ENCODE results near the gene NHLRC4. TPM values are rescaled to one million over a fixed set of nuclear protein-coding genes. Genes with fewer than 3 reads are reported as not detected.

Gene NHLRC4
- total and polyA plus RNA-seq, 2 of the 8 experiments (the other 6 are each of a cell fraction or from before 2014, with no cell fraction given) = 0.60 to 0.76 TPM

- no peak overlapping the region for H2BK20ac ChIP-seq (ENCODE audit: low read length)
- DNase-seq (ENCODE audit: low read depth in 1 of 2, low spot score in 2 of 2) (no peak), FAIRE-seq (no peak)
- H4K20me1 ChIP-seq (replicated peaks in 1 of 2; ENCODE audit: control insufficient read depth in 1 of 2, insufficient read depth in 2 of 2, low read length in 2 of 2) = peaks cover 14 to 26% of the 10 kb centered on the region in 2 experiments
- H3K56ac ChIP-seq (replicated peaks; ENCODE audit: insufficient read length, low read depth, low read length) = no peak overlapping the region
- ChIA-PET POLR2A (ENCODE audit: partially characterized antibody) (interaction anchor here (1.2 to 1.6 kb wide), 2 partner anchors 9 to 14 kb away, joined by 3 read pairs; no protein-coding TSS in a partner anchor), CTCF (ENCODE audit: partially characterized antibody) (interaction anchor here (0.7 to 2.4 kb wide), 2 partner anchors 9 to 25 kb away, joined by 3 to 7 read pairs; no protein-coding TSS in a partner anchor)
- peaks cover 10% of the 10 kb centered on the region; the same call in 1 of the 2 replicates for H3K79me1 ChIP-seq (ENCODE audit: low read depth, low read length)
- H4K5ac ChIP-seq (ENCODE audit: insufficient read length, low read depth, low read length) = no peak overlapping the region
- H2BK12ac ChIP-seq (ENCODE audit: low read depth, low read length) = no peak overlapping the region
- 97% methylated on average over 12 of the region's 12 CpGs; no CpG with 5 or more reads in 1 of the 2 experiments for WGBS, 2 experiments (ENCODE audit: extremely low coverage in 1 of 2, insufficient coverage in 1 of 2, insufficient read length in 1 of 2, insufficient replicate concordance in 2 of 2, low coverage in 1 of 2, low lambda C conversion rate in 2 of 2, missing lambda C conversion rate in 1 of 2)
- H2AFZ ChIP-seq (ENCODE audit: low read length) = no peak overlapping the region
- H3K9ac ChIP-seq (replicated peaks in 1 of 4; ENCODE audit: extremely low read depth in 1 of 4, low read depth in 3 of 4, low read length in 3 of 4) = no peak overlapping the region
- H2AK5ac ChIP-seq (ENCODE audit: low read depth, low read length) = no peak overlapping the region
- no peak overlapping the region for H2BK15ac ChIP-seq (ENCODE audit: low read length)
- no peak overlapping the region for H4K91ac ChIP-seq (replicated peaks; ENCODE audit: insufficient read length, low read length)
- H3K36me3 ChIP-seq (ENCODE audit: control insufficient read depth in 2 of 4, insufficient read depth in 4 of 4, low read length in 3 of 4) = peaks cover 0 to 3% (median under 1%) of the 10 kb centered on the region in 4 experiments; a peak in 2 of 8 replicates
- H2BK5ac ChIP-seq (ENCODE audit: low read depth, low read length) = no peak overlapping the region
- H3K79me2 ChIP-seq (ENCODE audit: control insufficient read depth in 1 of 2, insufficient read depth in 2 of 2, low read length in 2 of 2) = peaks cover 0 to 6% of the 10 kb centered on the region in 2 experiments; a peak in 2 of 4 replicates
- no peak overlapping the region for H3K18ac ChIP-seq (ENCODE audit: extremely low read depth, low read length)
- H3K27ac ChIP-seq (ENCODE audit: low read depth, low read length) = no peak overlapping the region
- H3K23ac ChIP-seq (ENCODE audit: insufficient read length) = no peak overlapping the region
- no peak overlapping the region for H3K4me2 ChIP-seq (ENCODE audit: insufficient read depth in 1 of 2, low read depth in 2 of 2, low read length in 2 of 2)
- H3K9me3 ChIP-seq (ENCODE audit: insufficient read depth in 2 of 2, low read depth in 1 of 2, low read length in 1 of 2) = peaks cover 0 to 4% of the 10 kb centered on the region in 2 experiments; a peak in 1 of 4 replicates
- H3K4me3 ChIP-seq (ENCODE audit: extremely low read depth in 1 of 4, insufficient read depth in 2 of 4, low read depth in 3 of 4, low read length in 4 of 4) = no peak overlapping the region
- peaks cover 0 to 2% (median 0%) of the 10 kb centered on the region in 4 experiments; a peak in 1 of 7 replicates for H3K4me1 ChIP-seq (replicated peaks in 1 of 4; ENCODE audit: control insufficient read depth in 3 of 4, insufficient read depth in 4 of 4, low read length in 3 of 4)
- H4K8ac ChIP-seq (ENCODE audit: extremely low read depth, insufficient read depth, low read length) = no peak overlapping the region
- H2BK120ac ChIP-seq (replicated peaks; ENCODE audit: low read depth, low read length) = no peak overlapping the region
- H3K14ac ChIP-seq (ENCODE audit: insufficient read length) = no peak overlapping the region
- H3K4ac ChIP-seq (replicated peaks; ENCODE audit: insufficient read length, low read depth, low read length) = no peak overlapping the region
- no peaks in the 10 kb centered on the region for H3K23me2 ChIP-seq (ENCODE audit: low read depth, low read length)
- H3K27me3 ChIP-seq (replicated peaks in 1 of 4; ENCODE audit: control insufficient read depth in 3 of 4, extremely low read depth in 1 of 4, insufficient read depth in 3 of 4, low read length in 3 of 4) = peaks cover 0 to 11% (median 6%) of the 10 kb centered on the region in 4 experiments; a peak in 3 of 7 replicates
- no peak for TF ChIP-seq RNF2 (IDR thresholded peaks at IDR 0.05; ENCODE audit: borderline replicate concordance, low read depth, low read length, missing control alignments, poor library complexity, severe bottlenecking)
- no peak for TF ChIP-seq SAP30 (IDR thresholded peaks at IDR 0.05; ENCODE audit: insufficient read depth, insufficient replicate concordance, low read length)
- no peak for TF ChIP-seq KDM1A (IDR thresholded peaks at IDR 0.05; ENCODE audit: borderline replicate concordance, low read length)
- no peak for TF ChIP-seq KDM5A (IDR thresholded peaks at IDR 0.05; ENCODE audit: low read length)
- no peak for TF ChIP-seq BACH1 (IDR thresholded peaks at IDR 0.05; ENCODE audit: low read length)
- no peak for TF ChIP-seq USF2 (IDR thresholded peaks at IDR 0.05; ENCODE audit: low read length)
- TF ChIP-seq RFX5 (IDR thresholded peaks at IDR 0.05; ENCODE audit: borderline replicate concordance, low read depth, low read length) = no peak
- TF ChIP-seq PHF8 (conservative IDR thresholded peaks at IDR 0.05; ENCODE audit: low read depth, low read length) = no peak
- no peak for TF ChIP-seq GABPA (IDR thresholded peaks at IDR 0.05; ENCODE audit: borderline replicate concordance, insufficient read depth, low read length)
- TF ChIP-seq POLR2AphosphoS5 (IDR thresholded peaks at IDR 0.05; ENCODE audit: low read depth, low read length) = no peak
- TF ChIP-seq HDAC6 (IDR thresholded peaks at IDR 0.05; ENCODE audit: low read depth, low read length) = no peak
- TF ChIP-seq JUND (IDR thresholded peaks at IDR 0.05; ENCODE audit: low read length) = no peak
- TF ChIP-seq CHD1 (IDR thresholded peaks at IDR 0.05; ENCODE audit: low read depth, low read length) = no peak
Observed at GRCh38 chr16:596736-597060, 29.9 kb downstream of the NHLRC4 start.

Data from H1 (cell line).